ENCODE results near the gene CEP83.

CEP83 gene

GRCh38 chr12:94353130-94353529 lies 106.5 kb downstream of the CEP83 start:
- TF ChIP-seq CTCF (IDR thresholded peaks at IDR 0.05; ENCODE audit: insufficient read depth, low read depth, low read length, missing control alignments) = no peak
- no peak for DNase-seq (ENCODE audit: low read depth)
- no peak overlapping the region for H3K4me3 ChIP-seq (ENCODE audit: low read depth, low read length)

DNA sequence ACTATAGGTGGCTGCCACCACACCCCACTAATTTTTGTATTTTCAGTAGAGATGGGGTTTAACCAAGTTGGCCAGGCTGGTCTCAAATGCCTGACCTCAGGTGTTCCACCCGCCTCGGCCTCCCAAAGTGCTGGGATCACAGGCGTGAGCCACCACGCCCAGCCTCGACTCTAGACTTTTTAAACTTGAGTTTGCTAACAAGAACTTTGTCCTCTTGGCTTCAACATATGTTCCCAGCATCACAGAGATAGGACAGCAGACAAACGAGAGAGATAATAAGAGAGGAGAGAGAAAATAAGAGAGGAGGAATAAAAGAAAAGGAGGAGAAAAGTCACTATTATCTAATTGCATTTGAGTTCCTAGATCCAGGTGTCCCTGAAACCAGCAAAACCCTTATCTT lies 119.1 kb downstream of the CEP83 start:
- H3K4me3 ChIP-seq (ENCODE audit: low read depth, low read length) = no peak overlapping the region
- TF ChIP-seq CTCF (IDR thresholded peaks at IDR 0.05; ENCODE audit: insufficient read depth, low read depth, low read length, missing control alignments) = no peak
- DNase-seq (ENCODE audit: low read depth) = no peak

DNA sequence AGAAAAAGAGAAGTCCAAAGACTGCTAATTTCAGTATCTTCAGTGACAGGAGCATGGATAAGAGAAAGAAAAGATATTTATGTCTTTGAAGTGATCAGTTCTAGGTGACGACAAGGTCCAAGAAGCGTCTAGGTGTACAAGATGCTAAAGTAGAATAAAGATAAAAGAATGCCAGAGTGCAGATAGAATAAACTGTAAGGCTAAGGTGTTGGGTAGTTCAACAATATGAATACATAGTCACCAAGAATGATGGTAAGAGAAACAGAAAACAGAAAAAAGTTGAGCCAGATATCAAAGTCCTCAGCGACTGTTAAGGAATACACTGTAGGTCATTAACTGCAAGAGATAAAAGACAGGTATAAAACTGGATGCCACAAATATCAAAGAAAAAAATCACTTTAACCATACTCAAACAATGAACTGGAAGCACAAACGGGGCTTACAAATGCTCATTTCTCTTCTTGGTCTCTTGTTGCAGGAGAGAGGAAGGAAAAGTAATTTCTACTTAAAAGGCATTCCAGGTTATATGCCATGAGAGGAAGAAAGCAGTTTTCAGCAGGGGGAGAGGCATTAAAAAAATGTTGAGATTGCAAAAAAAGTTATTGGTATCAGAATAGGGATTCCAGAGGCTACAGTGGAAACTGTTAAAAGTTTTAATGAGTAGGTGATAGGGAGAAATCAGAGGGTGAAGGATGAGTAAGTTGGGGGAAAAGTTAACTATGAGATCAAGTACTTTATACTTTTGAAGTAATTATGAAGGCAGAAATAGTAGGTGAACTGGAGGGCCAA lies 121.5 kb downstream of the CEP83 start:
- DNase-seq (ENCODE audit: low read depth) = no peak
- no peak for TF ChIP-seq CTCF (IDR thresholded peaks at IDR 0.05; ENCODE audit: insufficient read depth, low read depth, low read length, missing control alignments)

GRCh38 chr12:94336211-94336925 lies 123.3 kb downstream of the CEP83 start:
- no peak overlapping the region for H3K4me3 ChIP-seq (ENCODE audit: low read depth, low read length)
- TF ChIP-seq CTCF (IDR thresholded peaks at IDR 0.05; ENCODE audit: insufficient read depth, low read depth, low read length, missing control alignments) = no peak
- no peak for DNase-seq (ENCODE audit: low read depth)

More for the DNA sequence above, 121.5 kb downstream of the CEP83 start:
- H3K4me3 ChIP-seq (ENCODE audit: low read depth, low read length) = no peak overlapping the region

DNA sequence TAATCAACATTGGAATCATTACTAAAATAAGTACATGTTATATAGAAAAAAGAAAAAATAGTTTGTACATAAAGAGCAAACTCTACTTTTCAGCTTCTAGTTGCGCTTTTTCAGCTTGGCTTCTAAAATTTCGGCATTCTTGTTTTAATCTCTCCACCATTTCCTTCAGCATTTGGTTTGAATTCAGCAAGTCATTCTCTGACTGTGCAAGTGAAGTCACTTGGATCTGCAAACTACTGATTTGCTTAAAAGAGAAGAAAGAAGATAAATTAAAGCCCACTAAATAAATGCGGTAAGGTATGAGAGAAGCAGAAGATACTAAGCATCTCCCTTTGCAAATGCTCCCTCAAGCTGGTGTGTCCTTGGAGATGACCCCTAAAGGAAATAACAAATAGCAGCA lies 126.3 kb downstream of the CEP83 start:
- no peak for DNase-seq (ENCODE audit: low read depth)
- no peak overlapping the region for H3K4me3 ChIP-seq (ENCODE audit: low read depth, low read length)

GRCh38 chr12:94329366-94329765 lies 130.3 kb downstream of the CEP83 start:
- no peak for TF ChIP-seq CTCF (IDR thresholded peaks at IDR 0.05; ENCODE audit: insufficient read depth, low read depth, low read length, missing control alignments)
- peak; percentile 7 for DNase-seq (ENCODE audit: low read depth)
- no peak overlapping the region for H3K4me3 ChIP-seq (ENCODE audit: low read depth, low read length)

More for the DNA sequence above, 126.3 kb downstream of the CEP83 start:
- TF ChIP-seq CTCF (IDR thresholded peaks at IDR 0.05; ENCODE audit: insufficient read depth, low read depth, low read length, missing control alignments) = no peak
